Heart left ventricle (tissue), 13 donors: ENCODE measurements around the gene PSMB10.

Experiments
- CTCF ChIP-seq, 12 donors: fragments of 200-600 bp; sonication (generic) in 4 of 12; IDR thresholded peaks; one replicate each; pipeline versions ENCODE4 v1.5.0 to v1.8.0; 2018 to 2022; ENCODE audit warnings: antibody characterized with exemption in 12 of 12, mild to moderate bottlenecking in 5 of 12
- POLR2A ChIP-seq, 2 donors: fragments of 450-650 bp; IDR thresholded peaks; one replicate each; pipeline ENCODE4 v1.6.1; 2017; ENCODE audit warnings: antibody characterized with exemption in 2 of 2, mild to moderate bottlenecking in 2 of 2, moderate library complexity in 2 of 2
- donor health status: ischemic (EF 13 %, LVEDD 7.1; RV severe dilation, severe dysfunction).
- donor health status: DM: no; HTN: yes; CAD: no.
- donor health status: DM: no; HTN: no; CAD: no.
- donor health status: ischemic (EF 25% LVEDD 6.9; RV normal size, moderate dysfunction).
- donor health status: ischemic (EF 25% LVEDD 5.7; RV mildly dilated, moderate dysfunction).
- donor health status: ischemic (EF 35%, LVEDD 5.7; RV mildly dilated, moderate dysfunction).
- donor health status: nonischemic (EF 11% LVEDD 7.7; RV severe dilation, severe dysfunction).
- donor health status: DM: yes; HTN: yes; CAD: no.
- donor health status: PGD.
- donor health status: ischemic (EF 29% LVEDD 5.4; RV normal size, mild dysfunction).
- donor health status: nonischemic (EF 23%, LVEDD 6.1; RV moderate dilation, normal function).

GRCh38 chr16:67885976-67886375 is 50.7 kb downstream of the PSMB10 start:
- no peak for TF ChIP-seq POLR2A (IDR thresholded peaks at IDR 0.05)
- TF ChIP-seq CTCF (IDR thresholded peaks at IDR 0.05) = no peak
